NK-92 treated with Interleukin-12 subunit alpha and Interleukin-12 subunit beta, amount 100 ng/mL, for 24 hours (cell line): ENCODE measurements around the gene NR1I3.
"Not testable (repeated sequence)": the region's sequence is repeated elsewhere in the genome, so short reads cannot be mapped to it uniquely, and the experiment has no call there.

Source experiments
- DNase-seq: peaks from one replicate; lab custom pipeline; 2025; lab: John Stamatoyannopoulos, UW

NR1I3 gene

GRCh38 chr1:161250100-161250499, 12.1 kb upstream of the NR1I3 start:
- DNase-seq = not testable (repeated sequence)

GRCh38 chr1:161244888-161245287, 6.9 kb upstream of the NR1I3 start:
- DNase-seq = no peak

GRCh38 chr1:161242313-161242712, 4.3 kb upstream of the NR1I3 start:
- no peak for DNase-seq

GRCh38 chr1:161241682-161242081, 3.7 kb upstream of the NR1I3 start:
- no peak for DNase-seq

GRCh38 chr1:161235957-161236775, 1.8 kb downstream of the NR1I3 start:
- DNase-seq = no peak

- no peak for DNase-seq
Observed at GRCh38 chr1:161233102-161233501, 4.9 kb downstream of the NR1I3 start.

GRCh38 chr1:161230762-161231161, 7.2 kb downstream of the NR1I3 start:
- DNase-seq = no peak

GRCh38 chr1:161229896-161230295, 8.1 kb downstream of the NR1I3 start:
- no peak for DNase-seq

GRCh38 chr1:161228032-161228431, 10.0 kb downstream of the NR1I3 start:
- no peak for DNase-seq

GRCh38 chr1:161227196-161227871, 10.7 kb downstream of the NR1I3 start:
- peak; percentile 71 for DNase-seq

GRCh38 chr1:161226759-161227158, 11.2 kb downstream of the NR1I3 start:
- DNase-seq = no peak

GRCh38 chr1:161226320-161226711, 11.7 kb downstream of the NR1I3 start:
- no peak for DNase-seq

- DNase-seq = peak; percentile 93
Observed at GRCh38 chr1:161225534-161226319, 12.3 kb downstream of the NR1I3 start, which contains the start of gene TOMM40L. TSS of gene TOMM40L (plus strand) at chr1:161226060. CDS start at chr1:161226490, 430 bp downstream.

GRCh38 chr1:161225178-161225533, 12.8 kb downstream of the NR1I3 start:
- DNase-seq = no peak

GRCh38 chr1:161224695-161225087, 13.3 kb downstream of the NR1I3 start:
- DNase-seq = not testable (repeated sequence)

- DNase-seq = no peak
Observed at GRCh38 chr1:161223805-161224694, 14.0 kb downstream of the NR1I3 start.

- DNase-seq = no peak
Observed at GRCh38 chr1:161222175-161223019, 15.6 kb downstream of the NR1I3 start.

- no peak for DNase-seq
Observed at GRCh38 chr1:161220002-161220401, 18.0 kb downstream of the NR1I3 start.

- DNase-seq = no peak
Observed at GRCh38 chr1:161219078-161219892, 18.7 kb downstream of the NR1I3 start.
